GM12878 (cell line): ENCODE measurements around the gene TBC1D2B. TPM values are rescaled to one million over a fixed set of nuclear protein-coding genes. Genes with fewer than 3 reads are reported as not detected.
A peak's percentile ranks its signal among the peaks of the same experiment; 100 is the strongest.
"Not testable (repeated sequence)": the region's sequence is repeated elsewhere in the genome, so short reads cannot be mapped to it uniquely, and the experiment has no call there.

ENCODE experiments used
- ATAC-seq: fragments of 200-7000 bp; cut with Tn5 transposase; 3 replicates; pipeline ENCODE4 v1.9.1; 2020; ENCODE audit warnings: mild to moderate bottlenecking, moderate library complexity
- BruUV-seq: library from RNA; stranded (reverse); fragments of 400-500 nt; replicated peaks from 2 replicates; lab custom pipeline; 2021; lab: Mats Ljungman, UMichigan
- CTCF ChIA-PET: fragments of 300-600 bp; sonication (Branson Sonifier 250); formaldehyde crosslinking; extraction: SDS; loops from one replicate; lab custom pipeline; 2021; ENCODE audit warnings: inconsistent platforms; lab: Yijun Ruan, JAX
- POLR2A ChIA-PET: fragments of 350-600 bp; formaldehyde crosslinking; extraction: SDS; loops from one replicate; lab custom pipeline; 2021; ENCODE audit warnings: inconsistent platforms; lab: Charles Lee
- RAD21 ChIA-PET: fragments of 300-600 bp; sonication (Branson Sonifier 250); formaldehyde crosslinking; loops from one replicate; lab custom pipeline; 2023; ENCODE audit warnings: antibody characterized with exemption; ENCODE audit not compliant: unreplicated experiment; lab: Charles Lee
- SMC1A ChIA-PET: fragments of 300-600 bp; sonication (Branson Sonifier 250); formaldehyde crosslinking; loops from one replicate; lab custom pipeline; 2023; ENCODE audit not compliant: unreplicated experiment, uncharacterized antibody; lab: Charles Lee
- DNase-seq: peaks from one replicate; pipeline ENCODE4 v3.0.0-alpha.2; 2011; ENCODE audit warnings: low read depth, low spot score
- FAIRE-seq: peaks from 3 replicates; lab custom pipeline; 2011; peaks lifted over from hg19 to GRCh38; lab: Jason Lieb, UNC
- H2AFZ ChIP-seq: 2 replicates; pipeline ENCODE4 v1.6.0; 2011; ENCODE audit warnings: low read depth, low read length, control low read depth; ENCODE audit not compliant: control insufficient read depth
- H3K27ac ChIP-seq: 2 replicates; pipeline ENCODE4 v1.5.1; 2011; ENCODE audit warnings: control low read depth; ENCODE audit not compliant: control insufficient read depth, insufficient read depth
- H3K27me3 ChIP-seq, 2 experiments: replicated peaks in 1 of 2; 2 replicates each; pipeline versions ENCODE4 v1.6.0 to v1.6.1; 2011; ENCODE audit warnings: low read length in 1 of 2; ENCODE audit not compliant: control insufficient read depth in 2 of 2, insufficient read depth in 2 of 2
- H3K36me3 ChIP-seq, 2 experiments: 2 replicates each; pipeline ENCODE4 v1.5.1; 2011; ENCODE audit warnings: low read length in 1 of 2; ENCODE audit not compliant: control insufficient read depth in 2 of 2, insufficient read depth in 2 of 2
- H3K4me1 ChIP-seq: 2 replicates; pipeline ENCODE4 v1.6.1; 2011; ENCODE audit warnings: mild to moderate bottlenecking, low read length, moderate library complexity, mixed read lengths; ENCODE audit not compliant: control insufficient read depth, insufficient read depth
- H3K4me2 ChIP-seq: 2 replicates; pipeline ENCODE4 v1.6.0; 2011; ENCODE audit warnings: control low read depth; ENCODE audit not compliant: control insufficient read depth, insufficient read depth
- H3K4me3 ChIP-seq: fragments of 200-600 bp; sonication (generic); 2 replicates; pipeline ENCODE4 v1.5.1; 2016
- H3K79me2 ChIP-seq: 2 replicates; pipeline ENCODE4 v1.6.0; 2011; ENCODE audit warnings: low read length; ENCODE audit not compliant: control insufficient read depth, insufficient read depth
- H3K9ac ChIP-seq: 2 replicates; pipeline ENCODE4 v1.8.0; 2011; ENCODE audit warnings: low read length, control low read depth, mixed read lengths; ENCODE audit not compliant: control insufficient read depth, insufficient read depth
- H3K9me3 ChIP-seq: replicated peaks from 3 replicates; pipeline ENCODE4 v1.5.1; 2011; ENCODE audit warnings: mild to moderate bottlenecking, low read length; ENCODE audit not compliant: control insufficient read depth, insufficient read depth
- H4K20me1 ChIP-seq: 2 replicates; pipeline ENCODE4 v1.6.0; 2011; ENCODE audit not compliant: control insufficient read depth, insufficient read depth
- MTA3 ChIP-seq: IDR thresholded peaks from 2 replicates; pipeline ENCODE4 v1.6.1; 2012; ENCODE audit warnings: low read length, inconsistent platforms, borderline replicate concordance
- PAX8 ChIP-seq: fragments of 450-650 bp; IDR thresholded peaks from 2 replicates; pipeline ENCODE4 v1.6.1; 2017; ENCODE audit warnings: mild to moderate bottlenecking, moderate library complexity
- RAD21 ChIP-seq: IDR thresholded peaks from 2 replicates; pipeline ENCODE4 v1.6.1; 2011; ENCODE audit warnings: mild to moderate bottlenecking, low read depth, low read length, moderate library complexity; ENCODE audit not compliant: insufficient read depth
- SIN3A ChIP-seq: IDR thresholded peaks from 2 replicates; pipeline ENCODE4 v1.6.1; 2012; ENCODE audit warnings: low read depth, low read length, improper control_type of control experiment
- SMAD5 ChIP-seq: IDR thresholded peaks from 2 replicates; pipeline ENCODE4 v1.6.1; 2016; ENCODE audit warnings: antibody characterized with exemption, low read depth
- SUPT20H ChIP-seq: IDR thresholded peaks from 2 replicates; pipeline ENCODE4 v1.6.1; 2011; ENCODE audit warnings: low read depth, mild to moderate bottlenecking, low read length, moderate library complexity, borderline replicate concordance; ENCODE audit not compliant: control insufficient read depth
- WGBS: methylation state at CpG from one replicate; pipeline ENCODE4 v1.1.6; 2016; ENCODE audit warnings: low lambda C conversion rate; ENCODE audit not compliant: insufficient replicate concordance, insufficient coverage; ENCODE audit errors: missing lambda C conversion rate; 5-methylcytosine and 5-hydroxymethylcytosine counted together
- in situ Hi-C: fragments of 300-500 bp; cut with MboI; formaldehyde crosslinking; loops from 9 replicates; pipeline ENCODE4 v1.14.3; 2018; ENCODE audit warnings: mixed read lengths
- intact Hi-C: fragments of 100-400 bp; cut with micrococcal nuclease; formaldehyde crosslinking; loops from one replicate; pipeline ENCODE4 v1.14.2; 2022; ENCODE audit not compliant: unreplicated experiment
- polyA plus RNA-seq, 11 experiments: library from polyadenylated mRNA; depleted of rRNA in 4 of 11; unstranded in 6 of 11; stranded (reverse) in 5 of 11; fragments of >200 nt; fragmentation: Nextera tagmentation in 4 of 11; fragmentation: Illumina TruSeq in 1 of 11; extraction: Ambion mirVana in 4 of 11; extraction: Trizol in 1 of 11; gene quantifications; 1 replicate in 1 of 11; 2 replicates in 10 of 11; pipeline versions ENCODE4 v1.2.1 to v1.2.3, GENCODE V29; 2011 to 2016; ENCODE audit warnings: inconsistent platforms in 2 of 11, missing spikeins in 2 of 11, low read depth in 1 of 11
- total RNA-seq, 4 experiments: library from RNA; depleted of rRNA in 3 of 4; stranded (reverse); fragments of >200 nt in 3 of 4; fragmentation: Illumina TruSeq in 1 of 4; extraction: Trizol in 1 of 4; gene quantifications; 2 replicates each; pipeline versions ENCODE4 v1.2.1 to v1.2.3, GENCODE V29; 2013 to 2021
- TF ChIP-seq, protein P1 (sequence below): IDR thresholded peaks from 2 replicates; pipeline ENCODE4 v1.6.1; 2011; ENCODE audit warnings: low read depth, low read length, improper control_type of control experiment, borderline replicate concordance

TBC1D2B gene
- total and polyA plus RNA-seq, 10 of the 15 experiments (the other 5 are each of a cell fraction or from before 2014, with no cell fraction given), result 1.3 to 53.4 (median 19.4) TPM

DNA sequence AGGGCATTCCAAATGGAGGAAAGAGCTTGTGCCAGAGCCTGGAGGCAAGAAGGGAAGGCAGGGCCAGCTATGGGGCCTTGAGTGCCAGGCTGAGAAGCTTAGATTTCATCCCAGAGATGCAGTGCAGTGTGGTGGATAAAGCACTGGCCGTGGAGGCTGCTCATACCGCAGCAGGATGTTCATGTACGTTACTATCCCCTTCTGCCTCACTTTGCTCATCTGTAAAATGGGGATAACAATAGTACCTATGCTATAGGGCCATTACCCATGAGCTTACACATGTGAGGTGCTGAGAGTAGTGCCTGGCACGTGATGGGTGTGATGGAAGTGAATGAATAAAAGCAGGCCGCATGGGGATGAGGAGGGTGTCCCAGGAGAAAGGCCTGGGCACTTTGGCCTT, 96.8 kb downstream of the TBC1D2B start:
- H3K9ac ChIP-seq, BruUV-seq, H3K27ac ChIP-seq, RAD21 ChIA-PET, DNase-seq, H3K4me3 ChIP-seq, H3K9me3 ChIP-seq, in situ Hi-C loops, H3K27me3 ChIP-seq, H2AFZ ChIP-seq, H3K79me2 ChIP-seq, intact Hi-C loops, FAIRE-seq, H4K20me1 ChIP-seq, POLR2A ChIA-PET, H3K4me1 ChIP-seq, H3K36me3 ChIP-seq, H3K4me2 ChIP-seq, ATAC-seq: not testable (repeated sequence)
- WGBS, result 19% methylated on average over 5 of the region's 5 CpGs
- SMC1A ChIA-PET, result interaction anchor here (2.9 kb wide), 1 partner anchor 128 kb away, joined by 7 read pairs; no protein-coding TSS in a partner anchor
- CTCF ChIA-PET, result interaction anchor here (1.1 to 1.3 kb wide), 2 partner anchors 70 to 128 kb away, joined by 3 to 4 read pairs; no protein-coding TSS in a partner anchor

DNA sequence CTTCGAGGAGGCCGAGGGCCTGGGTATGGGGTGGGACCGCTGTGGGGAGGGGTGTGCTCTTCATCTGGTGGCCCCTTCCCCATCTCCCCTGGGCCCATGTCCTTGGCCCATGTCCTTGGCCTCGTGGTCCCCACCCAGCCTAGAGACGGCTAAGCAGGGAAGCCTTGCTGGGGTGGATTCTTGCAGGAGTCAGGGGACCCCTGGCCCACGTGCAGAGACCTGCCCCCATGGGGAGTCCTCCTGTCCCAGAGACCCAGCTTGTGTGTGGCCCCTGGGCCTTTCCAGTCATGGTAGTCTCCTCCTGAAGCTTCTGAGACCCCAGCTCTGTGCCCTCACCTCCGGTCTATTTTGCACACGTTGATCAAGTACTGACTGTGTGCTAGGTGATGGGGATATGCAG, 97.4 kb downstream of the TBC1D2B start:
- no peak for FAIRE-seq
- SMC1A ChIA-PET, result interaction anchor here (2.9 kb wide), 1 partner anchor 128 kb away, joined by 7 read pairs; no protein-coding TSS in a partner anchor
- Histone ChIP-seq H3K4me1 (no peaks in the 10 kb centered on the region), H3K27me3 (no peaks in the 10 kb centered on the region), H3K9ac (no peak overlapping the region), H4K20me1 (no peaks in the 10 kb centered on the region), H3K9me3 (no peaks in the 10 kb centered on the region), H2AFZ (no peak overlapping the region), H3K4me3 (no peak overlapping the region), H3K79me2 (no peaks in the 10 kb centered on the region), H3K4me2 (no peak overlapping the region), H3K27ac (no peak overlapping the region), H3K36me3 (no peaks in the 10 kb centered on the region)
- POLR2A ChIA-PET, result no interaction called here
- ATAC-seq, result no peak
- no peak for TF ChIP-seq SUPT20H
- TF ChIP-seq MTA3, result no peak
- TF ChIP-seq SIN3A, result no peak
- TF ChIP-seq SMAD5, result no peak
- TF ChIP-seq PAX8, result no peak
- TF ChIP-seq, protein P1, sequence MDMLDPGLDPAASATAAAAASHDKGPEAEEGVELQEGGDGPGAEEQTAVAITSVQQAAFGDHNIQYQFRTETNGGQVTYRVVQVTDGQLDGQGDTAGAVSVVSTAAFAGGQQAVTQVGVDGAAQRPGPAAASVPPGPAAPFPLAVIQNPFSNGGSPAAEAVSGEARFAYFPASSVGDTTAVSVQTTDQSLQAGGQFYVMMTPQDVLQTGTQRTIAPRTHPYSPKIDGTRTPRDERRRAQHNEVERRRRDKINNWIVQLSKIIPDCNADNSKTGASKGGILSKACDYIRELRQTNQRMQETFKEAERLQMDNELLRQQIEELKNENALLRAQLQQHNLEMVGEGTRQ, result no peak
- no peak for TF ChIP-seq RAD21
- WGBS, result 51% methylated on average over 5 of the region's 8 CpGs
- in situ Hi-C loops (no loop called here), intact Hi-C loops (no loop called here)
- no TSS peak for BruUV-seq
- RAD21 ChIA-PET, result no interaction called here
- no peak for DNase-seq
- CTCF ChIA-PET, result interaction anchor here (1.1 kb wide), 1 partner anchor 70 kb away, joined by 4 read pairs; no protein-coding TSS in a partner anchor

DNA sequence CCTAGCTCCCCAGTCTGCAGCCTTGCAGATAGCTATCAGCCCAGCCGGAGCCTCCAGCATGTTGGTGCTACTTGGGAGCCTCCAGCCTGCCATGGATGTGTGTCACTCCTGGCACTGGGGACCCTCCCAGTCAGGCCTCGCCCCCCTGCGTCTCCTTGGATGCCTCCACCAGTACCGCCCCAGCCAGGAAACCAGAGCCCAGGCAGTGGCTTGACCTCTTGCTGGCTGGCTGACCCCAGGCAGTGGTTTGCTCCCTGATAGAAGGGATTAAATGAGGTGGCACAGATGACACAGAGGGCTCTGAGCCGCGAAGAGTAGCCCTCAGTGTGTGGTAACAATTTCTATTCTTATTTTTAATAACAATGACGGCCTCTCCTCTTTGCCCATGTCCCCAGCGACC, 98.4 kb downstream of the TBC1D2B start:
- RAD21 ChIA-PET, H3K36me3 ChIP-seq, H3K27me3 ChIP-seq, H2AFZ ChIP-seq, H3K27ac ChIP-seq, H3K4me3 ChIP-seq, intact Hi-C loops, POLR2A ChIA-PET, H4K20me1 ChIP-seq, DNase-seq, H3K4me1 ChIP-seq, SMC1A ChIA-PET, H3K9me3 ChIP-seq, H3K9ac ChIP-seq, BruUV-seq, H3K79me2 ChIP-seq, H3K4me2 ChIP-seq: not testable (repeated sequence)
- FAIRE-seq (peak; percentile 23), ATAC-seq (peak; percentile 52)
- in situ Hi-C loops, result loop anchor here (5.0 kb wide), 1 partner anchor 798 kb away; no protein-coding TSS in a partner anchor
- 6% methylated on average over 7 of the region's 8 CpGs for WGBS
- CTCF ChIA-PET, result interaction anchor here (1.4 kb wide), 1 partner anchor 11 kb away, joined by 5 read pairs; no protein-coding TSS in a partner anchor
